GM20000 (cell line): Measurements from ENCODE around the gene GRID1.

Experiments
- DNase-seq: peaks from one replicate; pipeline ENCODE4 v3.0.0; 2012; ENCODE audit warnings: low spot score
- CTCF ChIP-seq: IDR thresholded peaks from 2 replicates; pipeline ENCODE4 v1.5.1; 2012; ENCODE audit warnings: mild to moderate bottlenecking, control low read depth; ENCODE audit errors: extremely low read depth, missing control alignments

Gene GRID1

GRCh38 chr10:85657476-85658113, 709.0 kb downstream of the GRID1 start:
- DNase-seq = no peak
- no peak for TF ChIP-seq CTCF

- no peak for TF ChIP-seq CTCF
Observed at GRCh38 chr10:85655411-85655810, 711.2 kb downstream of the GRID1 start.

GRCh38 chr10:85651497-85651882, 715.1 kb downstream of the GRID1 start:
- no peak for TF ChIP-seq CTCF
- no peak for DNase-seq

More at GRCh38 chr10:85655411-85655810, 711.2 kb downstream of the GRID1 start:
- no peak for DNase-seq

GRCh38 chr10:85650791-85651496, 715.7 kb downstream of the GRID1 start:
- no peak for TF ChIP-seq CTCF
- no peak for DNase-seq

- no peak for DNase-seq
- TF ChIP-seq CTCF = no peak
Observed at GRCh38 chr10:85649461-85649860, 717.1 kb downstream of the GRID1 start.

GRCh38 chr10:85648279-85648754, 718.3 kb downstream of the GRID1 start:
- DNase-seq = no peak
- no peak for TF ChIP-seq CTCF

GRCh38 chr10:85647741-85648140, 718.9 kb downstream of the GRID1 start:
- no peak for DNase-seq
- no peak for TF ChIP-seq CTCF
